Hepatocyte (in vitro differentiated cells): ENCODE data around the gene PPM1H. TPM values are rescaled to one million over a fixed set of nuclear protein-coding genes. Genes with fewer than 3 reads are reported as not detected.

ENCODE experiments used
- DNase-seq: peaks from one replicate; pipeline ENCODE4 v3.0.0-alpha.2; 2016; ENCODE audit warnings: low spot score
- H2AFZ ChIP-seq: fragments of 200-600 bp; sonication (generic); 2 replicates; pipeline ENCODE4 v1.6.0; 2016; ENCODE audit warnings: antibody characterized with exemption, mild to moderate bottlenecking
- H3K27ac ChIP-seq: fragments of 200-600 bp; sonication (generic); 2 replicates; pipeline ENCODE4 v1.5.1; 2016; ENCODE audit warnings: mild to moderate bottlenecking
- H3K27me3 ChIP-seq: fragments of 200-600 bp; sonication (generic); 2 replicates; pipeline ENCODE4 v1.6.1; 2016
- H3K36me3 ChIP-seq: fragments of 200-600 bp; sonication (generic); replicated peaks from 2 replicates; pipeline ENCODE4 v1.5.1; 2016; ENCODE audit warnings: low read depth; ENCODE audit not compliant: insufficient read depth
- H3K4me1 ChIP-seq: fragments of 200-600 bp; sonication (generic); 2 replicates; pipeline ENCODE4 v1.5.1; 2016; ENCODE audit warnings: mild to moderate bottlenecking, moderate library complexity; ENCODE audit not compliant: insufficient read depth
- H3K4me2 ChIP-seq: fragments of 200-600 bp; sonication (generic); 2 replicates; pipeline ENCODE4 v1.6.0; 2016
- H3K4me3 ChIP-seq: fragments of 200-600 bp; sonication (generic); 2 replicates; pipeline ENCODE4 v1.5.1; 2016; ENCODE audit warnings: mild to moderate bottlenecking
- H3K79me2 ChIP-seq: fragments of 200-600 bp; sonication (generic); 2 replicates; pipeline ENCODE4 v1.6.0; 2017; ENCODE audit warnings: mild to moderate bottlenecking
- H3K9me2 ChIP-seq: fragments of 200-600 bp; sonication (generic); replicated peaks from 2 replicates; pipeline ENCODE4 v1.6.0; 2017; ENCODE audit warnings: mild to moderate bottlenecking; ENCODE audit not compliant: insufficient read depth
- H3K9me3 ChIP-seq: fragments of 200-600 bp; sonication (generic); 2 replicates; pipeline ENCODE4 v1.5.1; 2016; ENCODE audit warnings: low read depth, mild to moderate bottlenecking
- H4K20me1 ChIP-seq: fragments of 200-600 bp; sonication (generic); 2 replicates; pipeline ENCODE4 v1.6.0; 2016; ENCODE audit warnings: mild to moderate bottlenecking; ENCODE audit not compliant: insufficient read depth, poor library complexity, severe bottlenecking
- CTCF ChIP-seq: fragments of 200-600 bp; sonication (generic); IDR thresholded peaks from 2 replicates; pipeline ENCODE4 v1.5.1; 2016; ENCODE audit warnings: antibody characterized with exemption, mild to moderate bottlenecking; ENCODE audit not compliant: poor library complexity
- EZH2 ChIP-seq: fragments of 200-600 bp; sonication (generic); IDR thresholded peaks from 2 replicates; pipeline ENCODE4 v1.6.1; 2016; ENCODE audit warnings: antibody characterized with exemption, mild to moderate bottlenecking, borderline replicate concordance
- EZH2phosphoT487 ChIP-seq: fragments of 200-600 bp; sonication (generic); IDR thresholded peaks from one replicate; pipeline ENCODE4 v1.6.1; 2018; ENCODE audit warnings: antibody characterized with exemption, mild to moderate bottlenecking, low read depth, moderate library complexity; ENCODE audit not compliant: unreplicated experiment, severe bottlenecking
- WGBS: methylation state at CpG from one replicate; pipeline ENCODE4 v1.1.6; 2016; ENCODE audit warnings: low lambda C conversion rate; ENCODE audit errors: missing lambda C conversion rate; 5-methylcytosine and 5-hydroxymethylcytosine counted together
- polyA plus RNA-seq: library from polyadenylated mRNA; unstranded; fragments of >200 nt; fragmentation: Nextera tagmentation; extraction: Ambion mirVana; gene quantifications from 2 replicates; pipeline ENCODE4 v1.2.1, GENCODE V29; 2016
- total RNA-seq: library from RNA; depleted of rRNA; stranded (reverse); fragments of >200 nt; gene quantifications from 2 replicates; pipeline ENCODE4 v1.2.3, GENCODE V29; 2014

The PPM1H gene
- total and polyA plus RNA-seq, 2 experiments from 2014 or later: 9.2 to 21.8 TPM

DNA sequence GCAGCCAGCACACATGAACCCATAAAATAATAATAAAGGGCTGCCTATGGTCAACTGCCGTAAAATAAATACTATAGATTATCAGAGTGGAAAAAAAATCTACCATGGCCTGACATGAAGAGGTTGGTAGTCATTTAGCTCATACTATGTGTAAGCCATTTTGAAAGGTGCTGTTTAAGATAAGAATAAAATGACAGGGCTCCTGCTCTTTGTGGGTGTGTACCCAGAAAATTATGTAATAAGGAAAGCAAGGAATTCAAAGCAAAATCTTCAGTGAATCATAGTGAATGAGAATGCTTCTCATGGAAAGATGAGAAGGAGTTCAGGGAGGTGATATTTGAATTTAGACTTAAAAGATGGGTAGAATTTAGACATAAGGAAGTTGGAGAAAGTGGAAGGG lies 42.9 kb upstream of the PPM1H start:
- H3K4me3 ChIP-seq: no peak overlapping the region
- no peak for TF ChIP-seq EZH2
- no peak for TF ChIP-seq EZH2phosphoT487
- TF ChIP-seq CTCF: no peak

GRCh38 chr12:62977418-62977817 lies 42.5 kb upstream of the PPM1H start:
- Histone ChIP-seq H3K36me3 (no peaks in the 10 kb centered on the region), H3K4me3 (no peak overlapping the region), H3K4me2 (no peak overlapping the region), H3K27ac (no peak overlapping the region), H2AFZ (no peak overlapping the region), H3K9me2 (no peaks in the 10 kb centered on the region), H3K27me3 (no peaks in the 10 kb centered on the region), H4K20me1 (no peaks in the 10 kb centered on the region), H3K4me1 (no peaks in the 10 kb centered on the region), H3K79me2 (no peaks in the 10 kb centered on the region), H3K9me3 (no peaks in the 10 kb centered on the region)
- WGBS: 51% methylated on average over 5 of the region's 5 CpGs
- DNase-seq: no peak
- TF ChIP-seq EZH2 (no peak), CTCF (no peak), EZH2phosphoT487 (no peak)

More for the DNA sequence above, 42.9 kb upstream of the PPM1H start:
- Histone ChIP-seq H3K4me2 (no peak overlapping the region), H3K9me3 (no peaks in the 10 kb centered on the region), H3K4me1 (no peaks in the 10 kb centered on the region), H3K36me3 (no peaks in the 10 kb centered on the region), H2AFZ (no peak overlapping the region), H3K9me2 (no peaks in the 10 kb centered on the region), H3K27ac (no peak overlapping the region), H3K79me2 (no peaks in the 10 kb centered on the region), H3K27me3 (no peaks in the 10 kb centered on the region), H4K20me1 (no peaks in the 10 kb centered on the region)
- WGBS: 86% methylated on average over 1 of the region's 1 CpG
- no peak for DNase-seq

DNA sequence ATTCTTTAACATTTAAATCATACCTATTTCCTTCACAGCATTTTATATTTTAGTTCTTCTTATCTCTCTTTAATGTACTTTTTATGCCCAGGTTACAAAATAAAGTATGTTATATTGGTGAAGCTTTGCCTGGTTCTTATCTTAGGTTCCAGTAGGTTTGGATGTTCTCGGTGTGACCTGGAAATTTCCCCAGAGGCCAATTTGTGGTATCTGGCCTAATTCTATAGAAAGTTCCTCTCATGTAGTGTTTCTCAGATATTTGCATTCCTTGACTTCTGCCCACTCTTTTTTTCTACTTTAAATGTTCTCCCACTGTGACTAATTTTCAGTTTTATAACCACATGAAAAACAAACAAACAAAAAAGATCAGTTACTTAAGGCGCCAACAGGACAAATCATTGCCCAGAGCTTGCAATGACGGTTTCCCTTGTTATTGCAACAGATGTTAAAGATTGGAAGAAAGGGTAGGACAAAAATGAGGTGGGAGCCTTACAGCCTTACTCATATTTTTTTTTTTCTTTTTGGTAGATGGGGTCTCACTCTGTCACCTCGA lies 41.2 kb upstream of the PPM1H start:
- no peaks in the 10 kb centered on the region for H3K9me2 ChIP-seq
- TF ChIP-seq EZH2phosphoT487 (no peak), EZH2 (no peak), CTCF (no peak)
- H3K27ac ChIP-seq: no peak overlapping the region
- no peaks in the 10 kb centered on the region for H4K20me1 ChIP-seq
- no peaks in the 10 kb centered on the region for H3K79me2 ChIP-seq
- no peaks in the 10 kb centered on the region for H3K27me3 ChIP-seq
- no peaks in the 10 kb centered on the region for H3K36me3 ChIP-seq
- no peak overlapping the region for H3K4me3 ChIP-seq
- no peak for DNase-seq
- H2AFZ ChIP-seq: no peak overlapping the region
- 89% methylated on average over 4 of the region's 4 CpGs for WGBS
- no peaks in the 10 kb centered on the region for H3K4me1 ChIP-seq
- H3K4me2 ChIP-seq: no peak overlapping the region
- no peaks in the 10 kb centered on the region for H3K9me3 ChIP-seq
